HG03442 (cell line): ENCODE data around the gene PPP2R5C.

ENCODE experiments used
- ATAC-seq: cut with Tn5 transposase; IDR thresholded peaks from one replicate; pipeline ENCODE4 v1.9.1; 2021; ENCODE audit warnings: mild to moderate bottlenecking, moderate library complexity; ENCODE audit not compliant: unreplicated experiment

Gene PPP2R5C

GRCh38 chr14:101882141-101882935 lies 120.8 kb downstream of the PPP2R5C start:
- ATAC-seq, result no peak

GRCh38 chr14:101884089-101884933 lies 122.8 kb downstream of the PPP2R5C start:
- no peak for ATAC-seq

GRCh38 chr14:101884934-101885576 lies 123.5 kb downstream of the PPP2R5C start:
- no peak for ATAC-seq

- ATAC-seq, result no peak
Measured at GRCh38 chr14:101887219-101887618, 125.7 kb downstream of the PPP2R5C start.

GRCh38 chr14:101888182-101888581 lies 126.7 kb downstream of the PPP2R5C start:
- no peak for ATAC-seq

GRCh38 chr14:101889366-101889765 lies 127.9 kb downstream of the PPP2R5C start:
- no peak for ATAC-seq

- no peak for ATAC-seq
Measured at GRCh38 chr14:101889898-101890297, 128.4 kb downstream of the PPP2R5C start.

GRCh38 chr14:101891471-101891870 lies 130.0 kb downstream of the PPP2R5C start:
- no peak for ATAC-seq

GRCh38 chr14:101893759-101894158 lies 132.2 kb downstream of the PPP2R5C start:
- ATAC-seq, result no peak

GRCh38 chr14:101894365-101895081 lies 133.0 kb downstream of the PPP2R5C start:
- no peak for ATAC-seq

- ATAC-seq, result no peak
Measured at GRCh38 chr14:101895256-101895655, 133.7 kb downstream of the PPP2R5C start.

GRCh38 chr14:101897326-101897725 lies 135.8 kb downstream of the PPP2R5C start:
- ATAC-seq, result no peak

GRCh38 chr14:101898416-101898815 lies 136.9 kb downstream of the PPP2R5C start:
- no peak for ATAC-seq

- no peak for ATAC-seq
Measured at GRCh38 chr14:101899263-101899662, 137.8 kb downstream of the PPP2R5C start.

GRCh38 chr14:101900253-101900652 lies 138.7 kb downstream of the PPP2R5C start:
- no peak for ATAC-seq

GRCh38 chr14:101903111-101903561 lies 141.6 kb downstream of the PPP2R5C start:
- no peak for ATAC-seq

GRCh38 chr14:101905614-101906013 lies 144.1 kb downstream of the PPP2R5C start:
- no peak for ATAC-seq

- ATAC-seq, result no peak
Measured at GRCh38 chr14:101906645-101907044, 145.1 kb downstream of the PPP2R5C start.

GRCh38 chr14:101907619-101908018 lies 146.1 kb downstream of the PPP2R5C start:
- ATAC-seq, result no peak

GRCh38 chr14:101908795-101909194 lies 147.3 kb downstream of the PPP2R5C start:
- ATAC-seq, result no peak
